HepG2 (cell line): Measurements from ENCODE around the gene TPD52L2. TPM values are rescaled to one million over a fixed set of nuclear protein-coding genes. Genes with fewer than 3 reads are reported as not detected.

Experiments
- ATAC-seq: fragments of 200-7000 bp; cut with Tn5 transposase; 3 replicates; pipeline ENCODE4 v1.9.1; 2020; ENCODE audit warnings: mild to moderate bottlenecking, moderate library complexity
- BruUV-seq: library from RNA; stranded (reverse); fragments of 400-500 nt; replicated peaks from 2 replicates; lab custom pipeline; 2021; lab: Mats Ljungman, UMichigan
- CTCF ChIA-PET: fragments of 300-600 bp; formaldehyde crosslinking; extraction: SDS; loops from one replicate; lab custom pipeline; 2021; ENCODE audit warnings: low total read pairs, inconsistent platforms, low intra/inter-chr PET ratio; lab: Yijun Ruan, JAX
- POLR2A ChIA-PET: fragments of 350-600 bp; sonication (Branson Sonifier 250); formaldehyde crosslinking; loops from one replicate; lab custom pipeline; 2020; ENCODE audit warnings: antibody characterized with exemption, inconsistent platforms; lab: Yijun Ruan, JAX
- DNase-seq: peaks from one replicate; pipeline ENCODE4 v3.0.0-alpha.2; 2015; ENCODE audit warnings: low spot score
- FAIRE-seq: peaks from 3 replicates; lab custom pipeline; 2011; peaks lifted over from hg19 to GRCh38; lab: Jason Lieb, UNC
- H2AFZ ChIP-seq: one replicate; pipeline ENCODE4 v1.6.1; 2011; ENCODE audit warnings: low read length, inconsistent platforms
- H3K27ac ChIP-seq: fragments of 300-600 bp; 3 replicates; pipeline ENCODE4 v1.8.0; 2011; ENCODE audit warnings: mixed run types, mild to moderate bottlenecking, mixed read lengths, low read length, inconsistent platforms; ENCODE audit not compliant: insufficient read depth; ENCODE audit errors: extremely low read length
- H3K27me3 ChIP-seq, 2 experiments: fragments of 200-600 bp in 1 of 2; 2 replicates in 1 of 2; 3 replicates in 1 of 2; pipeline versions ENCODE4 v1.6.0 to v1.8.0; 2011; ENCODE audit warnings: low read length in 2 of 2, mild to moderate bottlenecking in 2 of 2, moderate library complexity in 2 of 2, inconsistent platforms in 1 of 2; ENCODE audit not compliant: insufficient read depth in 2 of 2, control insufficient read depth in 1 of 2
- H3K36me3 ChIP-seq, 2 experiments: fragments of 200-600 bp in 1 of 2; replicated peaks in 1 of 2; 2 replicates in 1 of 2; 3 replicates in 1 of 2; pipeline versions ENCODE4 v1.5.1 to v1.8.0; 2011; ENCODE audit warnings: low read length in 2 of 2, inconsistent platforms in 1 of 2; ENCODE audit not compliant: insufficient read depth in 2 of 2, control insufficient read depth in 1 of 2
- H3K4me1 ChIP-seq: 2 replicates; pipeline ENCODE4 v1.5.1; 2012; ENCODE audit warnings: low read length, inconsistent platforms; ENCODE audit not compliant: insufficient read depth
- H3K4me2 ChIP-seq: 2 replicates; pipeline ENCODE4 v1.6.0; 2011; ENCODE audit warnings: low read depth, low read length, inconsistent platforms
- H3K4me3 ChIP-seq, 3 experiments: fragments of 200-600 bp in 1 of 3; sonication (generic), shearing (Covaris generic) in 1 of 3; replicated peaks in 1 of 3; 2 replicates each; pipeline ENCODE4 v1.5.1; 2011 to 2016; ENCODE audit warnings: low read length in 3 of 3, inconsistent platforms in 2 of 3, low read depth in 2 of 3, mild to moderate bottlenecking in 2 of 3, control low read depth in 1 of 3, mixed read lengths in 1 of 3; ENCODE audit not compliant: insufficient read depth in 1 of 3
- H3K79me2 ChIP-seq: one replicate; pipeline ENCODE4 v1.6.1; 2011; ENCODE audit warnings: low read length, inconsistent platforms; ENCODE audit not compliant: insufficient read depth
- H3K9ac ChIP-seq: 2 replicates; pipeline ENCODE4 v1.6.0; 2011; ENCODE audit warnings: mild to moderate bottlenecking, low read depth, low read length, inconsistent platforms; ENCODE audit not compliant: insufficient read depth
- H3K9me3 ChIP-seq: 2 replicates; pipeline ENCODE4 v1.5.1; 2012; ENCODE audit warnings: mild to moderate bottlenecking, low read length
- H4K20me1 ChIP-seq: 2 replicates; pipeline ENCODE4 v1.6.0; 2011; ENCODE audit warnings: inconsistent platforms, mild to moderate bottlenecking, low read length, moderate library complexity; ENCODE audit not compliant: insufficient read depth
- EED ChIP-seq: sonication (generic); formaldehyde crosslinking; IDR thresholded peaks from 2 replicates; pipeline ENCODE4 v1.5.0; 2020; ENCODE audit warnings: mild to moderate bottlenecking, missing genetic modification reagents
- EZH2 ChIP-seq: conservative IDR thresholded peaks from 2 replicates; pipeline ENCODE4 v1.6.1; 2012; ENCODE audit warnings: mild to moderate bottlenecking, low read depth, low read length, moderate library complexity
- MAZ ChIP-seq, 2 experiments: sonication (generic) in 1 of 2; formaldehyde crosslinking in 1 of 2; IDR thresholded peaks; 2 replicates each; pipeline versions ENCODE4 v1.5.0 to v1.6.1; 2012 to 2020; ENCODE audit warnings: low read depth in 2 of 2, mild to moderate bottlenecking in 2 of 2, borderline replicate concordance in 1 of 2, improper control_type of control experiment in 1 of 2, low read length in 1 of 2, missing genetic modification reagents in 1 of 2, moderate library complexity in 1 of 2
- MEF2D ChIP-seq: sonication (generic); formaldehyde crosslinking; IDR thresholded peaks from 2 replicates; pipeline ENCODE4 v1.5.1; 2020; ENCODE audit warnings: mild to moderate bottlenecking, missing genetic modification reagents
- MZF1 ChIP-seq: sonication (generic); formaldehyde crosslinking; IDR thresholded peaks from 2 replicates; pipeline ENCODE4 v1.8.1; 2023; ENCODE audit warnings: mild to moderate bottlenecking, missing genetic modification reagents, borderline replicate concordance
- ZNF788 ChIP-seq: sonication (generic); formaldehyde crosslinking; IDR thresholded peaks from 2 replicates; pipeline ENCODE4 v1.5.0; 2020; ENCODE audit warnings: mild to moderate bottlenecking, missing genetic modification reagents, borderline replicate concordance
- WGBS: methylation state at CpG from one replicate; pipeline ENCODE4 v1.1.6; 2017; ENCODE audit warnings: low lambda C conversion rate; 5-methylcytosine and 5-hydroxymethylcytosine counted together
- in situ Hi-C: cut with HindIII; loops from 2 replicates; pipeline ENCODE4 v1.10.0; 2017; ENCODE audit warnings: low pct_unique_long_range_greater_than_20kb; ENCODE audit not compliant: extremely low pct_ligation_motif_present
- intact Hi-C: fragments of 100-400 bp; cut with micrococcal nuclease; formaldehyde crosslinking; loops from one replicate; pipeline ENCODE4 v1.10.0; 2022; ENCODE audit not compliant: unreplicated experiment
- polyA plus RNA-seq, 8 experiments: library from polyadenylated mRNA; depleted of rRNA in 3 of 8; stranded (reverse) in 7 of 8; unstranded in 1 of 8; fragments of >200 nt; fragmentation: Illumina TruSeq in 4 of 8; extraction: Trizol in 4 of 8; gene quantifications; 2 replicates each; pipeline versions ENCODE4 v1.2.1 to v1.2.3, GENCODE V29; 2011 to 2016; ENCODE audit warnings: low read depth in 4 of 8, missing spikeins in 1 of 8, mixed read lengths in 1 of 8; ENCODE audit not compliant: insufficient read depth in 1 of 8
- total RNA-seq, 5 experiments: library from RNA; depleted of rRNA; stranded (reverse); fragments of >200 nt; fragmentation: Illumina TruSeq; extraction: Trizol; gene quantifications; 2 replicates each; pipeline ENCODE4 v1.2.3, GENCODE V29; 2016; ENCODE audit warnings: low read depth in 1 of 5
- TF ChIP-seq, protein P1 (sequence below): sonication (generic); formaldehyde crosslinking; IDR thresholded peaks from 2 replicates; pipeline ENCODE4 v1.8.1; 2023; ENCODE audit warnings: mild to moderate bottlenecking, moderate library complexity, missing genetic modification reagents
- TF ChIP-seq, protein P2 (sequence below): sonication (generic); formaldehyde crosslinking; IDR thresholded peaks from 2 replicates; pipeline ENCODE4 v1.4.0; 2020; ENCODE audit warnings: mild to moderate bottlenecking, missing genetic modification reagents

TPD52L2 gene
- total and polyA plus RNA-seq, 2 of the 13 experiments (the other 11 are each of a cell fraction or from before 2014, with no cell fraction given), result 156 to 184 TPM

DNA sequence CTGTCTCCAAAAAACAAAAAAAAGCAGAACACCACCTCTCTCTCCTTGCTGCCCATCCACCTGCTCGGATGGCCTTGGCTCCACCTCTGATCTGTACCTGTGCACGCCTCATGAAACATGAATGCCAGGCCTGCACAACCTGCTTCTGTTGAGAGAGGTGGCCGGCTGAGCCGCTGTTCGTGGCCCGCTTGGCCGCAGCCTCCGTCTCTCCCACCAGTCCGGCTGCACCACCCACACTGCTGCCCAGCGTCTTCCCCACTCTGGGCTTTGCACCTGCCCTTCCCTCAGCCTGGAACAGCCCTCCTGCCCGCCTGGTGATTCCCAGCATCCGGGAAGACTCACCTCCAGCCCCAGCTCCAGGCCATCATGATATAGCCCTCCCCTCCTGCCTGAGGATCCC, 21.8 kb upstream of the TPD52L2 start:
- 48% methylated on average over 12 of the region's 12 CpGs for WGBS
- intact Hi-C loops, result no loop called here
- H3K36me3 ChIP-seq, result no peaks in the 10 kb centered on the region
- CTCF ChIA-PET, result no interaction called here
- H3K4me2 ChIP-seq, result no peak overlapping the region
- in situ Hi-C loops, result no loop called here
- peaks cover 59% of the 10 kb centered on the region for H3K4me1 ChIP-seq
- TF ChIP-seq MAZ (IDR thresholded peaks at IDR 0.05; ENCODE audit: borderline replicate concordance, low read depth, low read length) (no peak), MAZ (CRISPR knock-in tag; IDR thresholded peaks at IDR 0.05; ENCODE audit: low read depth) (0 out of 2 replicates have a peak, but pooled peaks have one; percentile 21), ZNF788 (CRISPR knock-in tag) (0 out of 2 replicates have a peak, but pooled peaks have one; percentile 42), MEF2D (no peak), MZF1 (CRISPR knock-in tag) (no peak), EZH2 (0 out of 2 replicates have a peak, but pooled peaks have one; percentile 8), EED (0 out of 2 replicates have a peak, but pooled peaks have one; percentile 40)
- TF ChIP-seq, protein P1, sequence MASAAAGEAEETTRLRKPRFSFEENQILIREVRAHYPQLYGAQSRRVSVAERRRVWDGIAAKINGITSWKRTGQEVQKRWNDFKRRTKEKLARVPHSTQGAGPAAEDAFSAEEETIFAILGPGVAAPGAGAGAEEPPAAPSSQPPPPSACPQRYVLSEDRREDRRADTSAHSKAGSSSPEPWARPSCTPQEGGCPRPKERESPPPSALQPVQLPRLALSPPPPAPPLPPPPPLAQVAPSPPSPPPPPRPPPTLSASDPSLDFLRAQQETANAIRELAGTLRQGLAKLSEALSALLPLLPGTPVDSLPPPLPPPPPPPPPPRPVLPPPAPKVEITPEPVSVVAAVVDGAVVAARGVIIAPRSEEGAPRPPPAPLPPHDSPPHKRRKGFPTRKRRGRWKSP (CRISPR knock-in tag), result no peak
- TF ChIP-seq, protein P2, sequence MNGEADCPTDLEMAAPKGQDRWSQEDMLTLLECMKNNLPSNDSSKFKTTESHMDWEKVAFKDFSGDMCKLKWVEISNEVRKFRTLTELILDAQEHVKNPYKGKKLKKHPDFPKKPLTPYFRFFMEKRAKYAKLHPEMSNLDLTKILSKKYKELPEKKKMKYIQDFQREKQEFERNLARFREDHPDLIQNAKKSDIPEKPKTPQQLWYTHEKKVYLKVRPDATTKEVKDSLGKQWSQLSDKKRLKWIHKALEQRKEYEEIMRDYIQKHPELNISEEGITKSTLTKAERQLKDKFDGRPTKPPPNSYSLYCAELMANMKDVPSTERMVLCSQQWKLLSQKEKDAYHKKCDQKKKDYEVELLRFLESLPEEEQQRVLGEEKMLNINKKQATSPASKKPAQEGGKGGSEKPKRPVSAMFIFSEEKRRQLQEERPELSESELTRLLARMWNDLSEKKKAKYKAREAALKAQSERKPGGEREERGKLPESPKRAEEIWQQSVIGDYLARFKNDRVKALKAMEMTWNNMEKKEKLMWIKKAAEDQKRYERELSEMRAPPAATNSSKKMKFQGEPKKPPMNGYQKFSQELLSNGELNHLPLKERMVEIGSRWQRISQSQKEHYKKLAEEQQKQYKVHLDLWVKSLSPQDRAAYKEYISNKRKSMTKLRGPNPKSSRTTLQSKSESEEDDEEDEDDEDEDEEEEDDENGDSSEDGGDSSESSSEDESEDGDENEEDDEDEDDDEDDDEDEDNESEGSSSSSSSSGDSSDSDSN (CRISPR knock-in tag), result 0 out of 2 replicates have a peak, but pooled peaks have one; percentile 21
- TF ChIP-seq, all 625 proteins: peak for 5
- POLR2A ChIA-PET, result interaction anchor here (2.1 kb wide), 1 partner anchor 11 kb away, joined by 6 read pairs; no protein-coding TSS in a partner anchor
- Histone ChIP-seq H2AFZ (no peak overlapping the region), H3K9me3 (no peaks in the 10 kb centered on the region), H3K27me3 (peaks cover 17 to 55% of the 10 kb centered on the region in 2 experiments), H3K79me2 (no peaks in the 10 kb centered on the region), H3K4me3 (no peak overlapping the region), H4K20me1 (no peaks in the 10 kb centered on the region), H3K27ac (no peak overlapping the region), H3K9ac (no peak overlapping the region)
- no TSS peak for BruUV-seq
- ATAC-seq (no peak), DNase-seq (no peak), FAIRE-seq (no peak)
